Upper lobe of left lung (tissue), 6 donors: ENCODE measurements around the gene CNKSR2. TPM values are rescaled to one million over a fixed set of nuclear protein-coding genes. Genes with fewer than 3 reads are reported as not detected.

ENCODE experiments used
- ATAC-seq, 2 donors: fragments of 200-7000 bp; cut with Tn5 transposase; one replicate each; pipeline ENCODE4 v1.9.1; 2022; ENCODE audit warnings: mild to moderate bottlenecking in 2 of 2, moderate library complexity in 2 of 2; ENCODE audit not compliant: low FRiP score in 2 of 2
- DNase-seq, 2 donors: peaks; one replicate each; pipeline ENCODE4 v3.0.0-alpha.2; 2019 to 2020
- H3K27ac ChIP-seq, 4 donors: fragments of 200-600 bp; sonication (generic); one replicate each; pipeline ENCODE4 v1.5.1; 2016 to 2019
- H3K27me3 ChIP-seq, 4 donors: fragments of 200-600 bp; sonication (generic); one replicate each; pipeline ENCODE4 v1.5.1; 2017 to 2019
- H3K36me3 ChIP-seq, 4 donors: fragments of 200-600 bp; sonication (generic); one replicate each; pipeline ENCODE4 v1.5.1; 2016 to 2019
- H3K4me1 ChIP-seq, 4 donors: fragments of 200-600 bp; sonication (generic); one replicate each; pipeline ENCODE4 v1.5.1; 2018 to 2019
- H3K4me3 ChIP-seq, 4 donors: fragments of 200-600 bp; sonication (generic); one replicate each; pipeline ENCODE4 v1.5.1; 2017 to 2019; ENCODE audit warnings: mild to moderate bottlenecking in 2 of 4, moderate library complexity in 1 of 4
- H3K9me3 ChIP-seq, 4 donors: fragments of 200-600 bp; sonication (generic); one replicate each; pipeline ENCODE4 v1.5.1; 2018 to 2019
- EP300 ChIP-seq, 4 donors: sonication (generic); formaldehyde crosslinking; IDR thresholded peaks; one replicate each; pipeline ENCODE4 v1.5.1; 2017; ENCODE audit warnings: antibody characterized with exemption in 4 of 4, control low read depth in 2 of 4
- POLR2A ChIP-seq, 4 donors: fragments of 450-650 bp; IDR thresholded peaks; one replicate each; pipeline ENCODE4 v1.5.1; 2016 to 2017; ENCODE audit warnings: antibody characterized with exemption in 4 of 4, mild to moderate bottlenecking in 2 of 4
- POLR2AphosphoS5 ChIP-seq, 2 donors: sonication (generic); formaldehyde crosslinking; IDR thresholded peaks; one replicate each; pipeline ENCODE4 v1.5.1; 2017; ENCODE audit warnings: antibody characterized with exemption in 2 of 2
- whole genome bisulfite sequencing, 2 donors: methylation state at CpG; one replicate each; pipeline ENCODE4 v1.1.5; 2017 to 2018; 5-methylcytosine and 5-hydroxymethylcytosine counted together
- total RNA-seq, 6 donors: library from RNA; depleted of rRNA in 4 of 6; stranded (reverse); fragments of >200 nt in 4 of 6; gene quantifications; one replicate each; pipeline versions ENCODE4 v1.1.0 to v1.2.1, GENCODE V29; 2016 to 2021
- TF ChIP-seq, protein P1 (sequence below), 6 experiments: fragments of 450-650 bp in 4 of 6; fragments of 200-600 bp in 2 of 6; sonication (generic) in 2 of 6; IDR thresholded peaks; one replicate each; pipeline ENCODE4 v1.5.1; 2016 to 2019; ENCODE audit warnings: antibody characterized with exemption in 6 of 6
- donor health status: DM: no; HTN: no; CAD: no; lungs with moderate emphysema.
- donor health status: DM: no; HTN: yes; CAD: no; lungs with severe emphysema.

Gene CNKSR2
- total RNA-seq, 6 donors from 2014 or later, result 4.0 to 14.5 (median 7.0) TPM

DNA sequence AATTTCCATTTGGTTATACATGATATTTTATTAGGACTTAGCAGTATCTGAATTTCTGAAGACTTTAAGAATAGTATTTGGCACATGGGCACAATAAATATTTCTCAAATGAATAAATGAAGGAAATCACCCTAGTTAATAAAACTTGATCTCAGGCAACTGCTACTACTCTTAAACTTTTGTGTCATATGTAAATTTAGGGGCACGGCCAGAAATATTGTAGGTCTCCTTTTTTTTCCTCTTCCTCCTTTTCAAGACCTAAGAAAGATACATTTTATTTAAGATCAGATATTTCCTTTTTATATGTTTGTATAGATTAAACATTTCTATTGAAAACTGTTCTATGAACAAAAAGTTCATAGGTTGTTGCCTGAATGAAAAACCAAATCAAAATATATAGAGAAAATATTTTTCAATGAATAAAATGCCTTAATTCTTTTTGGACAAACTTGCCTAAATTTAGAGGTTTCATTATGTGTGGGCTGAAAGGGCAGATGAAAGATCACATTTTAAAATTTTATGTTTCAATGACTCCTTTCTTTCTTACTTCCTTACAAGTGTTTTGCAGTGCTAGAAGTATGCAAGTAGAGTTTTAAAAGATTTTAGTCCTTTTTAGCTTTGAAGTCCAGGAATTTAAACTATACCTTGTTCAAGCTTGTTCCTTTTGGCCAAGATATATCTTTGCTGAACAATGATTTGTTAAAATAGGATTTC, 26.3 kb downstream of the CNKSR2 start:
- ATAC-seq, result no peak
- no peak overlapping the region for H3K4me3 ChIP-seq
- no peaks in the 10 kb centered on the region for H3K27me3 ChIP-seq
- no peak overlapping the region for H3K27ac ChIP-seq
- no peak for DNase-seq
- 55 to 86% methylated on average over 1 of the region's 1 CpG for WGBS, 2 donors
- no peaks in the 10 kb centered on the region for H3K36me3 ChIP-seq
- no peaks in the 10 kb centered on the region for H3K9me3 ChIP-seq
- TF ChIP-seq EP300 (IDR thresholded peaks at IDR 0.05) (no peak), POLR2A (IDR thresholded peaks at IDR 0.05) (no peak)
- H3K4me1 ChIP-seq, result no peaks in the 10 kb centered on the region

- H3K36me3 ChIP-seq, result no peaks in the 10 kb centered on the region
- no peak for DNase-seq
- no peak overlapping the region for H3K27ac ChIP-seq
- WGBS, 2 donors, result 0 to 36% methylated on average over 1 to 2 of the region's 2 CpGs
- TF ChIP-seq EP300 (IDR thresholded peaks at IDR 0.05) (no peak), POLR2AphosphoS5 (IDR thresholded peaks at IDR 0.05) (no peak), POLR2A (IDR thresholded peaks at IDR 0.05) (no peak)
- TF ChIP-seq, protein P1, sequence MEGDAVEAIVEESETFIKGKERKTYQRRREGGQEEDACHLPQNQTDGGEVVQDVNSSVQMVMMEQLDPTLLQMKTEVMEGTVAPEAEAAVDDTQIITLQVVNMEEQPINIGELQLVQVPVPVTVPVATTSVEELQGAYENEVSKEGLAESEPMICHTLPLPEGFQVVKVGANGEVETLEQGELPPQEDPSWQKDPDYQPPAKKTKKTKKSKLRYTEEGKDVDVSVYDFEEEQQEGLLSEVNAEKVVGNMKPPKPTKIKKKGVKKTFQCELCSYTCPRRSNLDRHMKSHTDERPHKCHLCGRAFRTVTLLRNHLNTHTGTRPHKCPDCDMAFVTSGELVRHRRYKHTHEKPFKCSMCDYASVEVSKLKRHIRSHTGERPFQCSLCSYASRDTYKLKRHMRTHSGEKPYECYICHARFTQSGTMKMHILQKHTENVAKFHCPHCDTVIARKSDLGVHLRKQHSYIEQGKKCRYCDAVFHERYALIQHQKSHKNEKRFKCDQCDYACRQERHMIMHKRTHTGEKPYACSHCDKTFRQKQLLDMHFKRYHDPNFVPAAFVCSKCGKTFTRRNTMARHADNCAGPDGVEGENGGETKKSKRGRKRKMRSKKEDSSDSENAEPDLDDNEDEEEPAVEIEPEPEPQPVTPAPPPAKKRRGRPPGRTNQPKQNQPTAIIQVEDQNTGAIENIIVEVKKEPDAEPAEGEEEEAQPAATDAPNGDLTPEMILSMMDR (IDR thresholded peaks at IDR 0.05), result no peak
- H3K4me1 ChIP-seq, result no peaks in the 10 kb centered on the region
- H3K9me3 ChIP-seq, result no peaks in the 10 kb centered on the region
- peak in 1 of 2 donors; percentile 57 for ATAC-seq
- H3K27me3 ChIP-seq, result no peaks in the 10 kb centered on the region
- no peak overlapping the region for H3K4me3 ChIP-seq
Measured at GRCh38 chrX:21408307-21408706, 34.1 kb downstream of the CNKSR2 start.

DNA sequence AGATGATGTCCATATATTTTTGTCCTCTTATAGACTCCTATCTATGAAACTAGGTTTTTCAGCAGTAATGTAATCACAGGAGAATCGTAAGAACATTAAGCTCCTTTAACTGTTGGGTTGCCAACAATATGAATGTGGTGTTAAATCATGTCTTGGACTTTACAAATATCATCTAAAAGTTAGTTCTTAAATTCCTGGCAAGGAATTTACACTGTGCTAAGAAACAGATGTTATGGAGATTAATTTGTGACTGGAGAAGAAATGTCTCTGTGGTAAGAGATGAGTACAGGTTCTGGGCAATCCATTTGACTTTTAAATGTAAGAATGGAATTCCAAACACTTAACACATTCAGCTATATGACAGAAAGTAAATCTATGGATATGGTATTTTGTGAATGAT, 34.6 kb downstream of the CNKSR2 start:
- ATAC-seq (no peak), DNase-seq (no peak)
- Histone ChIP-seq H3K4me1 (no peaks in the 10 kb centered on the region), H3K36me3 (no peaks in the 10 kb centered on the region), H3K27me3 (no peaks in the 10 kb centered on the region), H3K9me3 (no peaks in the 10 kb centered on the region), H3K27ac (no peak overlapping the region), H3K4me3 (no peak overlapping the region)
- TF ChIP-seq POLR2AphosphoS5 (IDR thresholded peaks at IDR 0.05), result no peak
- TF ChIP-seq, protein P1 (IDR thresholded peaks at IDR 0.05), result no peak
- no peak for TF ChIP-seq POLR2A (IDR thresholded peaks at IDR 0.05)
- no peak for TF ChIP-seq EP300 (IDR thresholded peaks at IDR 0.05)
- WGBS, 2 donors, result 52 to 77% methylated on average over 1 of the region's 1 CpG

DNA sequence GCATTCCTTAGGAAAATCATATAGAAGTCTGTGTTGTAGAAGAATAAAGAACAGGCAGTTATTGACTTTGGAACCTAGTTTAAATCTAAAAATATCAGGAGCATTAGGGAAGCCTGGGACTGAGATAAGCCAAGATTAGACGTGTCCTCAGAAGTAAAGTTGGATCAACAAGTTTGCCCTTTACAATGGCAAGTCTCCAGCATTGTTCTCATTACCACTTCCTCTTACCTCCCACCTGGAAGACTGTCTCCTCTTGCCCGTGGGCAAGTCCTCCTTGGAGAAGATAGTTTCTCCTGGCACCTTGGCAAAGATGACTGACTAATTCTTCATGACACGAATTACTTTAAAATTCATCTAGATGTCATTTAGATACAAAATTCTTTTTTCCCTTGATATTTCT, 37.8 kb downstream of the CNKSR2 start:
- H3K36me3 ChIP-seq, result no peaks in the 10 kb centered on the region
- TF ChIP-seq POLR2A (IDR thresholded peaks at IDR 0.05) (no peak), EP300 (IDR thresholded peaks at IDR 0.05) (no peak), POLR2AphosphoS5 (IDR thresholded peaks at IDR 0.05) (no peak)
- TF ChIP-seq, protein P1 (IDR thresholded peaks at IDR 0.05), result no peak
- no peak for DNase-seq
- H3K27me3 ChIP-seq, result no peaks in the 10 kb centered on the region
- no peak overlapping the region for H3K27ac ChIP-seq
- no peaks in the 10 kb centered on the region for H3K9me3 ChIP-seq
- ATAC-seq, result no peak
- 27 to 38% methylated on average over 3 of the region's 3 CpGs for WGBS, 2 donors
- no peaks in the 10 kb centered on the region for H3K4me1 ChIP-seq
- no peak overlapping the region for H3K4me3 ChIP-seq

DNA sequence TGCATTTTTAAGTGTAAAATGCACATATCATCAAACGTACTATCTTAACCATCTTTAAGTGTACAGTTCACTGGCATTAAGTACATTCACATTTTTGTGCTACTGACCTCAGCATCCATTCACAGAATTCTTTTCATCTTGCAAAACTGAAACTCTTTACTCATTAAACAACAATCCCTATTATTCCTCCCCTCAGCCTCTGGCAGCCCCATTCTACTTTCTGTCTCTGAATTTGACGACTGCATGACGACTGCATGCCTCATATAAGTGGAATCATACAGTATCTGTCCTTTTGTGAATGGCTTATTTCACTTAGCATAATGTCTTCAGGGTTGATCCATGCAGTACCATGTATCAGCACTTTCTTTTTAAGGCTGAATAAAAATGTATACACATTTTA, 38.7 kb downstream of the CNKSR2 start:
- Histone ChIP-seq H3K36me3 (no peaks in the 10 kb centered on the region), H3K9me3 (no peaks in the 10 kb centered on the region), H3K27me3 (no peaks in the 10 kb centered on the region), H3K27ac (no peak overlapping the region), H3K4me3 (no peak overlapping the region), H3K4me1 (no peaks in the 10 kb centered on the region)
- ATAC-seq, result no peak
- WGBS, 2 donors, result 55 to 73% methylated on average over 3 of the region's 3 CpGs
- no peak for DNase-seq
- no peak for TF ChIP-seq POLR2A (IDR thresholded peaks at IDR 0.05)

GRCh38 chrX:21427086-21427485, 52.9 kb downstream of the CNKSR2 start:
- WGBS, 2 donors, result 63 to 74% methylated on average over 2 of the region's 2 CpGs
- ATAC-seq (no peak), DNase-seq (no peak)
- no peaks in the 10 kb centered on the region for H3K9me3 ChIP-seq
- H3K4me1 ChIP-seq, result no peaks in the 10 kb centered on the region
- no peaks in the 10 kb centered on the region for H3K36me3 ChIP-seq
- no peaks in the 10 kb centered on the region for H3K27me3 ChIP-seq
- H3K27ac ChIP-seq, result no peak overlapping the region
- TF ChIP-seq POLR2AphosphoS5 (IDR thresholded peaks at IDR 0.05) (no peak), POLR2A (IDR thresholded peaks at IDR 0.05) (no peak), EP300 (IDR thresholded peaks at IDR 0.05) (no peak)
- TF ChIP-seq, protein P1 (IDR thresholded peaks at IDR 0.05), result no peak
- no peak overlapping the region for H3K4me3 ChIP-seq
